HUES6 (cell line): Measurements from ENCODE around the gene PHLPP2.

ENCODE experiments used
- H3K27ac ChIP-seq: 2 replicates; pipeline ENCODE4 v1.7.0; 2013; ENCODE audit warnings: low read depth, mild to moderate bottlenecking, low read length, inconsistent platforms
- H3K27me3 ChIP-seq: 2 replicates; pipeline ENCODE4 v1.6.1; 2013; ENCODE audit warnings: low read length; ENCODE audit not compliant: control insufficient read depth, insufficient read depth
- H3K36me3 ChIP-seq: 2 replicates; pipeline ENCODE4 v1.6.1; 2013; ENCODE audit warnings: low read length; ENCODE audit not compliant: control insufficient read depth, insufficient read depth
- H3K4me1 ChIP-seq: 2 replicates; pipeline ENCODE4 v1.6.1; 2013; ENCODE audit warnings: low read length; ENCODE audit not compliant: control insufficient read depth, insufficient read depth
- H3K4me3 ChIP-seq: 2 replicates; pipeline ENCODE4 v1.5.1; 2013; ENCODE audit warnings: low read depth, low read length
- H3K9ac ChIP-seq: one replicate; pipeline ENCODE4 v1.6.1; 2013; ENCODE audit warnings: mild to moderate bottlenecking, low read length
- H3K9me3 ChIP-seq: 2 replicates; pipeline ENCODE4 v1.6.1; 2013; ENCODE audit warnings: low read depth, low read length; ENCODE audit not compliant: control insufficient read depth, insufficient read depth

The PHLPP2 gene

DNA sequence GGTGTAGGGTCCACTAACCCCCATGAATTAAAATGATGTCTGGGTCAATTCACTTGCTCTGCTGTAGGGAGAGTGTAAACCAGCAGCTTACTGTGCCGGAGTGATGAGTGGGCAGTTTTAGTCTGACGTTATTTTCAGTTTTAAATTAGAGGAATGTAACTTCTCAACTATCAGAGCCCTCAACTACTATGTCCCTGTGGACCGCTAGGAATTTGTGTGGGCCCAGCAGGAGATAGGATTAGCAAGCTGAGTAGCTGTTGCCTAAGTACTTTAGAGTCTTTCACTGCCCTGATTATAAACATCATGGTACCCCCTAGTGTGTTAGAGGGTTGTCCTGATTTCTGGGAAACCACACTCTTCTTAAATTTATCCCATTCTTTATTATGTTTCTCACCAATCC lies 87.1 kb downstream of the PHLPP2 start:
- Histone ChIP-seq H3K9ac (peak overlapping the region; percentile 12), H3K4me3 (no peak overlapping the region), H3K27ac (peak overlapping the region; percentile 15)

DNA sequence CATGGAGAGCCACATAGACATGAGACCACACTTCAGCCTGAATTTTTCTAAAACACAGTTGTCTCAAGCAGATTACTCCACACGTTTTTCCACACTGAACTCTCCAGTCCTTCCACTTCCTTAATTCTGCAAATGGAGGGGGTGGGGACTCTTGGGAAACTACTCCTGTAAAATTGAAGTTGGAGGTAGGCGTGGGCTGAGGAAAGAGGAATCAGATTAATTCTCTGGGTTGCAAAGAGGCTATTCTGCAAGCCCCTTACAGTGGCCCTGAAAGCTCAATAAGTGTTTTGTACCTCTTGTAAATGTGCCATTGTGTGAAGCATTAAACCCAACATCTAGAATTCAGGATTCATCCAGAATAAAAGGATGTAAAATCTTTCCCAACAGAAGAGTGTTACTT lies 88.9 kb downstream of the PHLPP2 start:
- H3K36me3 ChIP-seq: peaks cover 24% of the 10 kb centered on the region
- no peaks in the 10 kb centered on the region for H3K9me3 ChIP-seq
- no peaks in the 10 kb centered on the region for H3K27me3 ChIP-seq
- peaks cover 17% of the 10 kb centered on the region for H3K4me1 ChIP-seq
- H3K9ac ChIP-seq: no peak overlapping the region
- no peak overlapping the region for H3K27ac ChIP-seq
- no peak overlapping the region for H3K4me3 ChIP-seq

More for the DNA sequence above, 87.1 kb downstream of the PHLPP2 start:
- peaks cover 17% of the 10 kb centered on the region for H3K4me1 ChIP-seq
- H3K27me3 ChIP-seq: no peaks in the 10 kb centered on the region
- peaks cover 17% of the 10 kb centered on the region for H3K36me3 ChIP-seq
- H3K9me3 ChIP-seq: no peaks in the 10 kb centered on the region

DNA sequence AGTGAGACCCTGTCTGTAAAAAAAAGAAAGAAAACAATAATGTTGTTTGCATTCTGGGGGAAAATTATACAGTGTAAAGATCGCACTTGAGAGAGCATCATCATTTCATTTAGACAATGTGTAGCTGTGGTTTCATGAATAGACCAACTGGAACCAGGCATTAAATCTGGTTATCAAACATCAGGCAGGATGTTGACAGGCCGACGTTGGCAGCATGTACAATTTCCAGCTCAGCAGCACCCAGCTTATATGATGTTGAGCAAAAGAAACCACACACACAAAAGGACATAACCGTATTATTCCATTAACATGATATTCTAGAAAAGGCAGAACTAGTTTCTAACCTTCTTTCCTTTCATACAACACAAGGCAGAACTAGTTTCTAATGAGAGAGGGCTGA lies 92.7 kb downstream of the PHLPP2 start:
- Histone ChIP-seq H3K9me3 (no peaks in the 10 kb centered on the region), H3K27ac (no peak overlapping the region), H3K36me3 (peaks cover 32% of the 10 kb centered on the region), H3K9ac (no peak overlapping the region), H3K4me1 (peaks cover 14% of the 10 kb centered on the region), H3K4me3 (no peak overlapping the region), H3K27me3 (peaks cover 19% of the 10 kb centered on the region; the same call in 1 of the 2 replicates)

DNA sequence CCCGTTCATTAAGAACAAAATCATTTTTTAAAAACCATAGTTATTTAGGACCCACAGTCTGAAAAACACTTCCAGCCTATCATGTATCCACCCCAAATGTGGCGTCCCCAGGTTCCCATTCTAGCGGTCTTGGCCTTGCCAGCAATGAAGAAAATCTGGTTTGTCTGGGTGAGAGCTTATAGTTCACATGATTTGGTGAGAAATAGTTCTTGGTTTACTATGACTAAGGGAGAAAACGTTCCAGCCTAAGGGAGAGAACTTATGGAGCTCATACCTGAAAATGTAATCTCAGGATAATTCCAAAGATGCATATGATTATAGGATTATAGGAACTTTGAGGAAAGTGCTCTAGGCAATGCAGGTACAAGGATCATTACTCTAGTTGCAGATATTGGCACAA lies 93.7 kb downstream of the PHLPP2 start:
- no peaks in the 10 kb centered on the region for H3K9me3 ChIP-seq
- peaks cover 32% of the 10 kb centered on the region for H3K36me3 ChIP-seq
- peaks cover 12% of the 10 kb centered on the region for H3K4me1 ChIP-seq
- no peak overlapping the region for H3K9ac ChIP-seq
- peaks cover 28% of the 10 kb centered on the region; the same call in 1 of the 2 replicates for H3K27me3 ChIP-seq
- no peak overlapping the region for H3K27ac ChIP-seq
- no peak overlapping the region for H3K4me3 ChIP-seq

DNA sequence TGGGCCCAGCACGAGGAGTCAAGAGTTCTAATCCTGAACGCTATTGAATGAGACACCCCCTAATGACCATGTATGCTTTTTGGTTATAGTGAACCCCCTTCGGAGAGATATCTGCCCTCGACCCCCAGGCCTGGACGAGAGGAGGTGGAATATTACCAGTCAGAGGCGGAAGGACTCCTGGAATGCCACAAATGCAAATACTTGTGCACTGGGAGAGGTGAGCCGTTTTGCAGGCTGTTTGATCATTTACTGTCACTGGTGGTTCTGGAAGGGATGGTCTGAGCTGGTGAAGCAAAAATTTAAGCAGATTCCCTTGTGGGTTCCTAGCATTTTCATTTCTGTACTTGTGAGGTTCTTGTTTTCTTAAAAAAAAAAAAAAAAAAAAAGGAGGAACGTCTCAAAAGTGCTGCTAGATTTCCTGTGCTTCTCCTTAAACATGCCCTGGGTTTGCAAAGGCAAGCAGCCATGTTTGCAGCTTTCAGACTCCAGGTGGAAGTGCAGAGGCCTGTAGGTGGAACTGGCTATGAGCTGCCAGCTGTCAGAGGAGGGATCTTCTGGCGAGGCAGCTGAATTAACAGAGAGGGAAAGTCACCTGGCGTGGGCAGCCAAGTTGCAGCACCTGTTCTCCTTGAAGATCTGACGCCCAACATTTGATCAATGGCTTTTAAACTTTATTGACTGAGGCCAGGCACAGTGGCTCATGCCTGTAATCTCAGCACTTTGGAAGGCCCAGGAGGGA lies 95.1 kb downstream of the PHLPP2 start:
- peaks cover 40% of the 10 kb centered on the region; the same call in 1 of the 2 replicates for H3K27me3 ChIP-seq
- H3K27ac ChIP-seq: no peak overlapping the region; the same call in 1 of the 2 replicates
- peaks cover 15% of the 10 kb centered on the region for H3K4me1 ChIP-seq
- peaks cover 28% of the 10 kb centered on the region for H3K36me3 ChIP-seq
- no peaks in the 10 kb centered on the region for H3K9me3 ChIP-seq
- H3K9ac ChIP-seq: no peak overlapping the region
- no peak overlapping the region for H3K4me3 ChIP-seq

DNA sequence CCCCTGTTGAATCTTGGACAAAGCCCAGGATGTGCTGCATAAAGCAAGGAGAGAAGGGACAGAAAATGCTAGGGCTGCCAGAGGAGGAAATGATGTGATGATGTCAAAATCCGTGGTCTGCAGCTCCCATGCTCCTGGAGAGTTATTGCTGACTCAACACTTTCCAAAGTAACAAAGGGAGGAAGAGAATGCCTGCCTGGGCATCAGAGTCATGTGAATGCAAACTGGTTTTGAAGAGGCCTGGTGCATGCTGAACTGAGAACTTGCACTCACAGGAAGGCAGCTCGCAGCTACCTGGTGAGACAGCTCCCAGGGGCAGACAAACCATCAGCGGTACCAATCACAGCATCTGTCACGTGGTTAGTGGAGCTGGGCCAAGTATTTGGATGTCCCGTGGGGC lies 95.7 kb downstream of the PHLPP2 start:
- Histone ChIP-seq H3K4me1 (peaks cover 15% of the 10 kb centered on the region), H3K9ac (no peak overlapping the region), H3K36me3 (peaks cover 23% of the 10 kb centered on the region), H3K4me3 (no peak overlapping the region), H3K27me3 (peaks cover 46% of the 10 kb centered on the region; the same call in 1 of the 2 replicates), H3K27ac (no peak overlapping the region; the same call in 1 of the 2 replicates), H3K9me3 (no peaks in the 10 kb centered on the region)

DNA sequence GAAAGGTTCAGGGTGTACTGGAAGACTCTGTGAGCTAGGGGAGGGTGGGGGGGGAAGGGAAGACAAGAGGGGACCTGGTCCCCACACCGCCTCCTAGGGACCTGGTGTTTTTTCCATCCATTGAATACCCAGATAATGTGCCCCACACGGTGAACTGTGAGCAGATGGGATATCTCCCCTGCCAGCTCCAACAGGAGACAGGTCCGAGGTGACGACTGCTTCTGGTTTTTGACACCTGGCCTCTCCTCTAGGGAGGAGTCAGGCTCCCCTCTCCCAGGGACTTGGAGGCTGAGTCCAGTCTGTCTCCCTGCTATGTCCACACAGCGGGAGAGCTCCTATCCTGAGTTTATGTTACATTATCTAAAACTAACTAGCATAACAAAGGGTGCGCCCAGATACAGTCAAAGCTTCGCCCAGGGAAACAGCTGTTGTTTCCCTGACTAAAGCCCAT lies 96.7 kb downstream of the PHLPP2 start:
- peaks cover 51% of the 10 kb centered on the region; the same call in 1 of the 2 replicates for H3K27me3 ChIP-seq
- no peak overlapping the region for H3K27ac ChIP-seq
- peak overlapping the region; percentile 94; the same call in 1 of the 2 replicates for H3K4me3 ChIP-seq
- H3K9ac ChIP-seq: no peak overlapping the region
- peaks cover 19% of the 10 kb centered on the region for H3K36me3 ChIP-seq
- H3K4me1 ChIP-seq: peaks cover 15% of the 10 kb centered on the region
- no peaks in the 10 kb centered on the region for H3K9me3 ChIP-seq

DNA sequence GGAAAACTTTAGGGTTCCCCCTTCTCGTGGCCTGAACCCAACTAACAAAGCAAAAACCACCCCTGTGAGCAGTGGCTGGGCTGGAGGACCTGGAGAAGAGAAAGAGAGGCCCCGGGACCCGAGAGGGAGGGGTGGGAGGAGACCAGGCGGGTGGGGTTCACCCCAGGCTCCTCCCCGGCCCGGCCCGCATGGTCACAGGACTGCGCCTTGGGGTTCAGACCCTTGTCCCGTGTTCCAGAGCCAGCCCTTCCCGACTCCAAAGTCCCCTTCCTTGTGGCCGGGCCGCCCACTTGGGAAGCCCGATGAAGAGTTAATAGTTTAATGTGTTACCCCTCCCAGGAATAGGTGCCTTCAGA lies 97.7 kb downstream of the PHLPP2 start:
- Histone ChIP-seq H3K9ac (peak overlapping the region; percentile 77), H3K9me3 (no peaks in the 10 kb centered on the region), H3K4me3 (peak overlapping the region; percentile 94), H3K36me3 (peaks cover 16% of the 10 kb centered on the region), H3K27me3 (peaks cover 51% of the 10 kb centered on the region; the same call in 1 of the 2 replicates), H3K4me1 (peaks cover 15% of the 10 kb centered on the region), H3K27ac (0 out of 2 replicates have a peak overlapping the region, but pooled peaks have one; percentile 73)

DNA sequence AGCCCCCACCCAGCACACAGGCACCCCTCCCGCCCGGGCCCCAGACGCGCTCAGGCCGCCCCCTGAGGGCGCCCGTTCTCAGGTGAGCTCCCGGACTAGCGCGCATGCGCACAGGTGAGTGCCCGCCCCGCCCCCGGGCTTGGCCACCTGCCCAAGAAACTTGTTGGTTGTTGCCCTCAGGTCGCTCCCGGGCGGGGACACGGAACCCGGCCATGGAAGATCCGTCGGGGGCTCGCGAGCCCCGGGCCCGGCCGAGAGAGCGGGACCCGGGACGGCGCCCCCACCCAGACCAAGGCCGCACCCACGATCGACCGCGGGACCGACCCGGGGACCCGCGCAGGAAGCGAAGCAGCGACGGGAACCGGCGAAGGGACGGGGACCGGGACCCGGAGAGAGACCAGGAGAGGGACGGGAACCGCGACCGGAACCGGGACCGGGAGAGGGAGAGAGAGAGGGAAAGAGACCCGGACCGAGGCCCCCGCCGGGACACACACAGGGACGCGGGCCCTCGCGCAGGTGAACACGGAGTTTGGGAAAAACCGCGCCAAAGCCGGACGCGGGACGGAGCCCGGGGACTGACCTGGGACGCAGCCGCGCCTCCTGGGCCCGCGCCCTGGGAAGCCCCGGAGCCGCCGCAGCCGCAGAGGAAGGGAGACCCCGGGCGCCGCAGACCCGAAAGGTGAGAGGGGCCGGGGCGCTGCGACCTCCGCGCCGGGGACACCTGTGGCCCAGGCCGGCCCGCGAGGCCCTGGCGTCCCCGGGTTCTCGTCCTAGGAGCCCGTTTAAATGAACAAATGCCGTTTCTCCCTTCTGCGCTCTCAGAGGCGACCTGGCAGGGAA lies 98.3 kb downstream of the PHLPP2 start, which contains the start of gene MARVELD3:
Gene MARVELD3, plus strand, starts transcription at position 167 of the 840 bp plus-strand sequence. Its CDS starts 46 bp downstream, at position 213.
- peak within 1 kb of the TSS; percentile 77 for H3K9ac ChIP-seq
- no peaks in the 10 kb centered on the region for H3K9me3 ChIP-seq
- H3K27me3 ChIP-seq: peaks cover 51% of the 10 kb centered on the region; the same call in 1 of the 2 replicates
- H3K4me1 ChIP-seq: peaks cover 15% of the 10 kb centered on the region
- H3K36me3 ChIP-seq: peaks cover 16% of the 10 kb centered on the region
- peak within 1 kb of the TSS; percentile 73 for H3K27ac ChIP-seq
- peak within 1 kb of the TSS; percentile 94 for H3K4me3 ChIP-seq

DNA sequence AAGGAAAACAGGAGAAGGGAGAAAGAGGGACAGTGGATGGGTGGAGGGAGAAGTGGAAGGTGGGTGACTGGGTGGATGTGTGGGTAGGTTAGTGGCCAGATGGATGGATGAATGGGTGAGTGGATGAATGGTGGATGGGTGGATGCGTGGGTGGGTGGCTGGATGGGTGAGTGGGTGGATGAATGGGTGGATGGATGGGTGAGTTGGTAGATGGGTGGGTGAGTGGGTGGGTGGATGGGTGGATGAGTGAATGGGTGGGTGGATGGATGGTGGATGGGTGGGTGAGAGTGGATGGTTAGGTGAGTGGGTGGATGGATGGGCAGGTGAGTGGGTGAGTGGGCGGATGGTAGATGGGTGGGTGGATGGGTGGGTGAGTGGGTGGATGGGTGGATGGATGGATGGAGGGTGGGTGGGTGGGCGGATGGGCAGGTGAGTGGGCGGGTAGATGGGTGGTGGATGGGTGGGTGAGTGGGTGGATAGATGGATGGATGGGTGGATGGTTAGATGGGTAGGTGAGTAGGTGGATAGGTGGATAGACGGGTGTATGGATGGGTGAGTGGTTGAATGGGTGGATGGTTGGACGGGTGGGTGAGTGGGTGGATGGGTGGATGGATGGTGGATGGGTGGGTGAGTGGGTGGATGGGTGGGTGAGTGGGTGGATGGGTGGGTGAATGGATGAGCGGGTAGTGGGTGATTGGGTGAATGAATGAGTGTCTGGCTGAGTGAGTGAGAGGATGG lies 99.2 kb downstream of the PHLPP2 start:
- no peak overlapping the region for H3K27ac ChIP-seq
- H3K36me3 ChIP-seq: peaks cover 12% of the 10 kb centered on the region
- H3K9ac ChIP-seq: no peak overlapping the region
- peaks cover 51% of the 10 kb centered on the region; the same call in 1 of the 2 replicates for H3K27me3 ChIP-seq
- peaks cover 15% of the 10 kb centered on the region for H3K4me1 ChIP-seq
- H3K4me3 ChIP-seq: peak overlapping the region; percentile 94
- H3K9me3 ChIP-seq: no peaks in the 10 kb centered on the region
